Right renal pelvis (tissue), 4 donors: ENCODE results near the gene ELOF1. TPM values are rescaled to one million over a fixed set of nuclear protein-coding genes. Genes with fewer than 3 reads are reported as not detected.
A peak's percentile ranks its signal among the peaks of the same experiment; 100 is the strongest.
"Not testable (repeated sequence)": the region's sequence is repeated elsewhere in the genome, so short reads cannot be mapped to it uniquely, and the experiment has no call there.

Experiments
- DNase-seq, 4 donors: peaks; one replicate each; pipeline ENCODE4 v3.0.0-alpha.2; 2013; ENCODE audit warnings: low read depth in 4 of 4, low spot score in 3 of 4, missing footprints in 1 of 4
- polyA plus RNA-seq, 4 donors: library from polyadenylated mRNA; unstranded; fragments of 120-200 nt; gene quantifications; one replicate each; pipeline ENCODE4 v1.2.1, GENCODE V29; 2013; ENCODE audit not compliant: insufficient read length in 4 of 4

Gene ELOF1
- polyA plus RNA-seq: 10 to 100 TPM; 47.1 to 58.9 (median 50.0) TPM

- DNase-seq: peak; percentile 95 to 97 (median 97)
Measured at GRCh38 chr19:11558881-11559828, at the start of gene ELOF1. Gene ELOF1, minus strand, starts transcription at chr19:11559230. Its CDS starts 4,883 bp downstream, at chr19:11554347.

- no peak for DNase-seq
Measured at GRCh38 chr19:11606484-11606883, 47.5 kb upstream of the ELOF1 start.

GRCh38 chr19:11599704-11600103 lies 40.7 kb upstream of the ELOF1 start:
- not testable (repeated sequence) for DNase-seq

GRCh38 chr19:11598746-11599145 lies 39.7 kb upstream of the ELOF1 start:
- no peak for DNase-seq

- no peak for DNase-seq
Measured at GRCh38 chr19:11598103-11598483, 39.1 kb upstream of the ELOF1 start.

- peak; percentile 97 to 98 (median 98) for DNase-seq
Measured at GRCh38 chr19:11597202-11598102, 38.4 kb upstream of the ELOF1 start, which contains the start of gene ZNF627. Gene ZNF627, plus strand, starts transcription at chr19:11597483. Its CDS starts 145 bp downstream, at chr19:11597628.

GRCh38 chr19:11596156-11596555 lies 37.1 kb upstream of the ELOF1 start:
- no peak for DNase-seq

- DNase-seq: no peak
Measured at GRCh38 chr19:11594084-11594483, 35.1 kb upstream of the ELOF1 start.

- DNase-seq: no peak
Measured at GRCh38 chr19:11587975-11588631, 29.1 kb upstream of the ELOF1 start.

GRCh38 chr19:11587302-11587974 lies 28.4 kb upstream of the ELOF1 start:
- DNase-seq: peak in 3 of 4 donors; percentile 20 to 52 (median 20)

GRCh38 chr19:11586331-11586730 lies 27.3 kb upstream of the ELOF1 start:
- DNase-seq: no peak

GRCh38 chr19:11581740-11582139 lies 22.7 kb upstream of the ELOF1 start:
- no peak for DNase-seq

GRCh38 chr19:11580116-11580515 lies 21.1 kb upstream of the ELOF1 start:
- no peak for DNase-seq

GRCh38 chr19:11578258-11579142 lies 19.5 kb upstream of the ELOF1 start:
- DNase-seq: peak in 1 of 4 donors; percentile 36

GRCh38 chr19:11577451-11578257 lies 18.6 kb upstream of the ELOF1 start, which contains the start of gene ACP5:
Gene ACP5, minus strand, starts transcription at chr19:11577645. Its CDS starts 328 bp downstream, at chr19:11577317.
- DNase-seq: no peak

GRCh38 chr19:11576227-11576626 lies 17.2 kb upstream of the ELOF1 start:
- DNase-seq: no peak

GRCh38 chr19:11574689-11575088 lies 15.7 kb upstream of the ELOF1 start:
- no peak for DNase-seq

GRCh38 chr19:11573763-11574162 lies 14.7 kb upstream of the ELOF1 start:
- not testable (repeated sequence) for DNase-seq
